ENCODE data around the gene ERCC1. TPM values are rescaled to one million over a fixed set of nuclear protein-coding genes. Genes with fewer than 3 reads are reported as not detected.
A peak's percentile ranks its signal among the peaks of the same experiment; 100 is the strongest.

ERCC1 gene
- total RNA-seq, 1 donor from 2014 or later: 67.5 TPM

GRCh38 chr19:45391346-45391745 is 32.4 kb downstream of the ERCC1 start:
- no peak for DNase-seq (ENCODE audit: low read depth)
- Histone ChIP-seq H3K4me1 (ENCODE audit: insufficient read depth, low read length) (no peaks in the 10 kb centered on the region), H3K4me3 (ENCODE audit: insufficient read depth, low read depth, low read length) (no peak overlapping the region), H2AFZ (ENCODE audit: low read depth, low read length) (no peak overlapping the region), H4K20me1 (ENCODE audit: insufficient read depth, low read length) (peaks cover 9% of the 10 kb centered on the region), H3K79me2 (ENCODE audit: insufficient read depth, low read length) (no peaks in the 10 kb centered on the region), H3K36me3 (ENCODE audit: insufficient read depth, low read length) (peaks cover 5% of the 10 kb centered on the region), H3K27me3 (ENCODE audit: insufficient read depth, low read length) (no peaks in the 10 kb centered on the region), H3K4me2 (ENCODE audit: low read length) (no peak overlapping the region), H3K9ac (ENCODE audit: low read length) (no peak overlapping the region), H3K27ac (ENCODE audit: low read depth, low read length) (no peak overlapping the region), H3K9me3 (ENCODE audit: insufficient read depth, low read depth, low read length) (no peaks in the 10 kb centered on the region)
- FAIRE-seq: no peak
- Mint-ChIP-seq H3K4me1 (ENCODE audit: low read depth, unreplicated experiment) (peaks cover 1% of the 10 kb centered on the region), H3K27me3 (ENCODE audit: low read depth, unreplicated experiment) (peaks cover 3% of the 10 kb centered on the region), H3K36me3 (ENCODE audit: low read depth, unreplicated experiment) (peaks cover 20% of the 10 kb centered on the region), H3K27ac (ENCODE audit: unreplicated experiment) (no peak overlapping the region), H3K4me3 (ENCODE audit: unreplicated experiment) (no peak overlapping the region), H3K9me3 (ENCODE audit: unreplicated experiment) (no peaks in the 10 kb centered on the region)
- TF ChIP-seq, protein P1, sequence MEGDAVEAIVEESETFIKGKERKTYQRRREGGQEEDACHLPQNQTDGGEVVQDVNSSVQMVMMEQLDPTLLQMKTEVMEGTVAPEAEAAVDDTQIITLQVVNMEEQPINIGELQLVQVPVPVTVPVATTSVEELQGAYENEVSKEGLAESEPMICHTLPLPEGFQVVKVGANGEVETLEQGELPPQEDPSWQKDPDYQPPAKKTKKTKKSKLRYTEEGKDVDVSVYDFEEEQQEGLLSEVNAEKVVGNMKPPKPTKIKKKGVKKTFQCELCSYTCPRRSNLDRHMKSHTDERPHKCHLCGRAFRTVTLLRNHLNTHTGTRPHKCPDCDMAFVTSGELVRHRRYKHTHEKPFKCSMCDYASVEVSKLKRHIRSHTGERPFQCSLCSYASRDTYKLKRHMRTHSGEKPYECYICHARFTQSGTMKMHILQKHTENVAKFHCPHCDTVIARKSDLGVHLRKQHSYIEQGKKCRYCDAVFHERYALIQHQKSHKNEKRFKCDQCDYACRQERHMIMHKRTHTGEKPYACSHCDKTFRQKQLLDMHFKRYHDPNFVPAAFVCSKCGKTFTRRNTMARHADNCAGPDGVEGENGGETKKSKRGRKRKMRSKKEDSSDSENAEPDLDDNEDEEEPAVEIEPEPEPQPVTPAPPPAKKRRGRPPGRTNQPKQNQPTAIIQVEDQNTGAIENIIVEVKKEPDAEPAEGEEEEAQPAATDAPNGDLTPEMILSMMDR (IDR thresholded peaks at IDR 0.05; ENCODE audit: insufficient read depth, low read depth, low read length): no peak
- no peak for TF ChIP-seq EZH2 (IDR thresholded peaks at IDR 0.05; ENCODE audit: insufficient read depth, low read length)

DNA sequence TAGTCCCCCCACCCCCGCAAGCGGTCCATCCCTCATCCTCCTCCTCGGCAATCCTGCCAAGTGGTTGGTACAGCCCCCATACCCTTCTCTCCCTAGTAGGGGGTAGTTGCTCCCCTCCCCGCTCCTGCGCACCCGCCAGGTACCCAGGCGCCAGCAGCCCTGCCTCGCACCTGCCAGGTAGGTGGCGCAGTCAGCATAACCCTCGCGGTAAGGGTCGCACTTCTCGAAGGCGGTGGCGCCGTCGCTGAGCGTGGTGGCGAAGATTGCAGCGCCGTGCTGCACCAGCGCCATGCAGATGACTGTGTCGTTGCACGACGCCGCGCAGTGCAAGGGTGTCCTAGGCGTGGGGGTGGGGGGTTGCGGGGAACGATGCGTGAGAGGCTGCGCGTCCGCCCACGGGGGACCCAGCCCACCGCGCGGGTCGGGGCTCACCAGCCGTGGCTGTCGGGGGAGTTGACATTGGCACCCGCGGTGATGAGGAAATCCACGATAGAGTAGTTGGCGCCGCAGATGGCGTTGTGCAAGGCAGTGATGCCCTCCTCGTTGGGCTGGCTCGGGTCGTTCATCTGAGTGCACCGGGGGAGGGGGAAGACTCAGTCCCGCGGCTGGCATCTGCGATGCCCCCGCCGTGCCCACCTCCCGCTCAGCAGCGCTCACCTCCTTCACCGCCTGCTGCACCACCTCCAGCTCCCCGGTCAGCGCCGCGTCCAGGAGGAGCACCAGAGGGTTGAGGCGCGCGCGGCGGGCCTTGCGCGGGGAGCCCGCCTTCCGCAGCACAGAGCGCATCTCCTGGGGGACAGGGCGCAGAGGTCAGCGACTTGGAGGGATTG is 38.1 kb downstream of the ERCC1 start:
- peak overlapping the region; percentile 52 for H2AFZ ChIP-seq (ENCODE audit: low read depth, low read length)
- H3K27me3 ChIP-seq (ENCODE audit: insufficient read depth, low read length): peaks cover 10% of the 10 kb centered on the region
- FAIRE-seq (no peak), DNase-seq (ENCODE audit: low read depth) (no peak)
- H3K4me1 ChIP-seq (ENCODE audit: insufficient read depth, low read length): peaks cover 11% of the 10 kb centered on the region
- H4K20me1 ChIP-seq (ENCODE audit: insufficient read depth, low read length): no peaks in the 10 kb centered on the region
- Mint-ChIP-seq H3K27me3 (ENCODE audit: low read depth, unreplicated experiment) (peaks cover 9% of the 10 kb centered on the region), H3K9me3 (ENCODE audit: unreplicated experiment) (no peaks in the 10 kb centered on the region), H3K27ac (ENCODE audit: unreplicated experiment) (no peak overlapping the region), H3K4me1 (ENCODE audit: low read depth, unreplicated experiment) (no peaks in the 10 kb centered on the region), H3K36me3 (ENCODE audit: low read depth, unreplicated experiment) (peaks cover 12% of the 10 kb centered on the region), H3K4me3 (ENCODE audit: unreplicated experiment) (no peak overlapping the region)
- no peaks in the 10 kb centered on the region for H3K9me3 ChIP-seq (ENCODE audit: insufficient read depth, low read depth, low read length)
- TF ChIP-seq EZH2 (IDR thresholded peaks at IDR 0.05; ENCODE audit: insufficient read depth, low read length): no peak
- TF ChIP-seq, protein P1 (IDR thresholded peaks at IDR 0.05; ENCODE audit: insufficient read depth, low read depth, low read length): no peak
- no peak overlapping the region for H3K4me3 ChIP-seq (ENCODE audit: insufficient read depth, low read depth, low read length)
- H3K27ac ChIP-seq (ENCODE audit: low read depth, low read length): no peak overlapping the region
- no peaks in the 10 kb centered on the region for H3K36me3 ChIP-seq (ENCODE audit: insufficient read depth, low read length)
- peak overlapping the region; percentile 72 for H3K4me2 ChIP-seq (ENCODE audit: low read length)
- H3K79me2 ChIP-seq (ENCODE audit: insufficient read depth, low read length): no peaks in the 10 kb centered on the region
- no peak overlapping the region for H3K9ac ChIP-seq (ENCODE audit: low read length)

DNA sequence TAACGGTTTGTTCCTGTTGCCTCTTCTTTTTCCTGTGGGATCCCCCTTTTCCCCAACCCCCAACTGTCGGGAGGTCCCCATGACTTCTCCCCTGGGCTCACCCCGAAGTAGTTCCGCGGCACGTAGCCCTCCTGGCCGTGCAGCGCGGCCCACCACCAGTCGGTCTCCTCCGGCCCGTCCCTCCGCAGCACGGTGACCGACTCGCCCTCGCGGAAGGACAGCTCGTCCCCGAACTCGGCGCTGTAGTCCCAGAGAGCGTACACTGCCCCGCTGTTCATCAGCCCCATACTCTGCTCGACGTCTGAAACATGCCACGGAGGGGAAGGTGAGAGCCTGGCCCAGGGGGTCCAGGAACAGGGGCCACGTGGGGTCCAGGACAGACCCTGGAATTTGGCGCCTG is 41.3 kb downstream of the ERCC1 start:
- Histone ChIP-seq H3K36me3 (ENCODE audit: insufficient read depth, low read length) (no peaks in the 10 kb centered on the region), H3K4me1 (ENCODE audit: insufficient read depth, low read length) (peaks cover 17% of the 10 kb centered on the region), H3K4me2 (ENCODE audit: low read length) (no peak overlapping the region), H3K27me3 (ENCODE audit: insufficient read depth, low read length) (peaks cover 10% of the 10 kb centered on the region), H3K4me3 (ENCODE audit: insufficient read depth, low read depth, low read length) (no peak overlapping the region), H3K79me2 (ENCODE audit: insufficient read depth, low read length) (no peaks in the 10 kb centered on the region), H3K9me3 (ENCODE audit: insufficient read depth, low read depth, low read length) (no peaks in the 10 kb centered on the region), H3K27ac (ENCODE audit: low read depth, low read length) (no peak overlapping the region), H4K20me1 (ENCODE audit: insufficient read depth, low read length) (no peaks in the 10 kb centered on the region), H2AFZ (ENCODE audit: low read depth, low read length) (no peak overlapping the region), H3K9ac (ENCODE audit: low read length) (no peak overlapping the region)
- DNase-seq (ENCODE audit: low read depth) (no peak), FAIRE-seq (no peak)
- peaks cover 13% of the 10 kb centered on the region for H3K36me3 Mint-ChIP-seq (ENCODE audit: low read depth, unreplicated experiment)
- H3K27ac Mint-ChIP-seq (ENCODE audit: unreplicated experiment): no peak overlapping the region
- no peaks in the 10 kb centered on the region for H3K9me3 Mint-ChIP-seq (ENCODE audit: unreplicated experiment)
- no peak overlapping the region for H3K4me3 Mint-ChIP-seq (ENCODE audit: unreplicated experiment)
- TF ChIP-seq, protein P1 (IDR thresholded peaks at IDR 0.05; ENCODE audit: insufficient read depth, low read depth, low read length): no peak
- H3K27me3 Mint-ChIP-seq (ENCODE audit: low read depth, unreplicated experiment): peaks cover 6% of the 10 kb centered on the region
- H3K4me1 Mint-ChIP-seq (ENCODE audit: low read depth, unreplicated experiment): no peaks in the 10 kb centered on the region
